ENCODE results near the gene AGO4.

GRCh38 chr1:35788139-35788538 is 19.7 kb upstream of the AGO4 start:
- TF ChIP-seq MAFK (IDR thresholded peaks at IDR 0.05; ENCODE audit: partially characterized antibody) (no peak), MAX (IDR thresholded peaks at IDR 0.05) (no peak), CTCF (IDR thresholded peaks at IDR 0.05) (no peak), RNF2 (IDR thresholded peaks at IDR 0.05; ENCODE audit: borderline replicate concordance, low read depth) (no peak)

Data from A549 (cell line).